GM21576 (cell line): ENCODE measurements around the gene SPON2.
A peak's percentile ranks its signal among the peaks of the same experiment; 100 is the strongest.

Source experiments
- ATAC-seq: cut with Tn5 transposase; IDR thresholded peaks from one replicate; pipeline ENCODE4 v1.9.1; 2021; ENCODE audit warnings: mild to moderate bottlenecking, moderate library complexity; ENCODE audit not compliant: unreplicated experiment

SPON2 gene

DNA sequence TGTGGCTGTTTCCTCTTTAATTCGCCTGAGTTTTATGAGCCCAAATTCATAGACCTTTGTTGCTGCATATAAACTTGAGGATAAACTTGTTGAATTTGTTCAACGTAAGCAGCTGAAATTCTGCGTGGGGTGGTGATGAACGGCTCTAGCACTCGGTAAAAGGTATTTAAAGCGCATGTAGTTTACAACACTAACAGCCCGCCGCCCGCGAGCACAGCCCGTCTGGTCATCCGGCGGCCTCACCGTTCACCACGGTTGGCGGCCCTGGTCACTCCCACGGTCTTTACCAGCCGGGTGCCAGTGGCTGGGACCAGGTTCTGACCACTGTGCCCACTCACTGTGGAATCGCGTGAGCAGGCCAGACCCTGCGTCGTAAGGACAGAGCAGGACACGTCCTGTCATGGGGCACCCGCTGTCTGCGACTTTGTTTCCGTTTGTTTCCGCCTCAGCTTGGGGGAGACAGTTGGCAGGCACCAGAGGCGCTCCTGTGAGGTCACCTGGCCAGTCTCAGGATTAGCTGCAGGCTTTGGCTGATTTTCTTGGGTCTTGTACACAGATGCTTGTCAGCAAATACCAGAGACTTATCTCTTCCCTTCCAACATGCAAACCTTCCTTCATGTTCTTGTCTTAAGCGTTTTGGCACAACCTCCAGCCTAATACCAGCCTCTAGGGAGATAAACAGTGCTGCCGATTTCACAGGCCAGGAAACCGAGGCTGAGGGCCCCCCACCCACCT lies 36.8 kb upstream of the SPON2 start:
- no peak for ATAC-seq

DNA sequence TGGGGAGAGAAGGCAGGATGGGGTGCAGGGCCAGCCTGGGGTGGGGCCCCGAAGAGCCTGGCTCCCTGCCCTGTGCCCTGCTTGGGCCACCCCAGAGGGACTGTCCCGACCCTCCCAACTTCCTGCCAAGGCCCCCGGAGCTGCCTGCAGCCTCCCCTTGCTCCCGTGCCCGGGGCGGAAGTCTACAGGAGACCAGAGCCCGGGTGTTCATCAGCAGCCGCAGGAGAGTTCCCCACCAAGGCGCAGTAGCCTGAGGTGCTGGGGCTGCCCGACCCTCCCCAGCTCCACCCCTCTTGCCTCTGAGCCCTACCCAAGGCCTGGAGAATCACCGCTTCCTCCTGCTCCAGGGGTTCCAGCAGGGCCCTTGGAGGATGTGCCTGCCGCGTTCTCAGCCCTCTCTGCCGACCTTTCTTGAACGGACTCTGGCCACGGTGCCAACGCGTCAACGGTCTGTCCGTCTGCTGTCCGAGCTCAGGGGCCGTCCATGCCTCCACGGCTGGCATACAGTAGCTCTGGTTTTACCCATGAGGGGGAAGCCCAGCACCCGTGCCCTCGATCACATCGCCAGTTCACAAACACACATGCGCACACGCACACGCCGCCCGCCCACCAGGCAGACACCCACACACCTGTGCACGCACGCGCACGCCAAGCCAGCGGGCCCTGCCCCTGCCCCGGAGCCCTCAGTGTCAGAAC lies 36.0 kb upstream of the SPON2 start:
- no peak for ATAC-seq

DNA sequence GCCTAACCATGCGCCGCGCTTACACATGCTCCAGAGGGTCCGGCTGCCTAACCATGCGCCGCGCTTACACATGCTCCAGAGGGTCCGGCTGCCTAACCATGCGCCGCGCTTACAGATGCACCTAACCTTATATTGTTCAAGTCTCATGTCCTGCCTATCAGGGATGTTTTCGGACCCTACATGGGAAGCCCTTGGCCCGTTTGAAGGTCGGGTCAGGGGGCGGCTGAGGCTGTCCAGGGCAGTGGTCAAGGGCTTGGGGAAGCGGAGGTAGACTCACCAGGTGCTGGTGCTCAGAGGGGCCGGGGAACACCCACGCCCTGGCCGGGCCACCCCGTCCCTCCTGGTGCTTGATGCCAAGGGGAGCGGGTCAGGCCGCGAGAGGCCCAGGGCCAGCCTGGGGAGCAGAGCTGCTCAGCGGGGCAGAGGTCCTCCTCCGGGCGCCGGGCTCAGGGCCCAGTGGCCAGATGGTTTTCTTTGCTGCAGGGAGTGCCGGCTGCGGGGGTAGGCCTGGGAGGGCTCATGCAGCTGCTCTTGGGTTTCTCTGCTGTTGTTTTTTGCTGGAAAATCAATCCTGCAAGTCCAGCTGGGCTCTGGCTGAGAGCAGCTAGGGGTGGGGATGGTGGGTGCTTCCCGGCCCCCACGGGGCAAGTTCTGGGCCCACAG lies 35.4 kb upstream of the SPON2 start:
- ATAC-seq, result no peak

DNA sequence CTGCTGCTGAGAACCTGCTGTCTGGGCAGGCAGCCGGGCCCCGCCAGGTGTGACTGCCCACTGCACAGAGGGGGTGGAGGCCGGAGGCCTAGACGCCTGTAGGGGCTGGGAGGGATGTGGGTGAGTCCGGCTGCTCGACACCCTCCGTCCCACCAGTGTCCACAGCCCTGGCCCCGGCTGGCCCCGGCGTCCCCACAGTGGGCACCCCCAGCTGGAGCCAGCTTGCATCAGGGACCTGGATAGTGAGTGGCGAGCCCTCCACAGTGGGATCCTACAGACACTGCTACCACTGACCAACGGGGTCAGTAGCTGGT lies 34.7 kb upstream of the SPON2 start:
- no peak for ATAC-seq

DNA sequence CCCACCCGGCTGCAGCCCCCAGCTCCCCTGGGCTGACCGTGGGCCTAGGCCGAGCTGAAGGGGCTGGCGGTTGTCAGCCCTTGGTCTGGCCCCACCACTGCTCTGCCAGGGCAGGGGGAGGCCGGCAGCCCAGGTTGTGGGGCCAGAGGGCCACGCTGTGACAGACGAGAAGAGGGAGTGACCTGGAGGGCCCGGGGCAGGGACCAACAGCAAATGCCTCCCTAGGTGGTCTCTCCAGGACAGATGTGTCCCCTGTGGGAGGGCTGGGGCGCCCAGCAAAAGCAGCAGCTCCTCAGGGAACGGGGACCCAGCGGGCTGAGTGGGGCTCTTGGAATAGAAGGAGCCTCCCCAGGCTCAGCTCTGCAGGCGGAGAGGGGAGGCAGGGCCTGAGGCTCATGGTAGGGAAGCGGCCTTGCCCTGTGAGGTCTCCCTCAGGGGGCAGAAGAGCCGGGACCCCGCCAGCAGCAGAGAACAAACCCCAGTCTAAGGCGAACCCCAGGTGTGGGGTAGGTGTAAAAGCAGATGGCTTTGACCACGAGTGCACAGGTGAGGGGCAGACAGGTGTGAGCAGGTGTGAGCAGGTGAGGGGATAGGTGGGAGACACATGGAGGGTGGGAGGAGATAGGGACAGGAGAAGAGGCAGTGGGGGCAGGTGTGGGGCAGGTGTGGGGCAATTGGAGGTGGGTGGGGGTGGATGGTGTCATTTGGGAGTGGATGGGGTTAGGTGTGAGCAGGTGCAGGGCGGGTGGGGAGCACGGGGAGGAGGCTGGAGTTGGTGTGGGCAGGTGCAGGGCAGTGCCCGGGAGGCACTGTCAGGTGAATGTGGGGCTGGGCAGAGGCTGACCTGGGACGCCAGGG lies 34.1 kb upstream of the SPON2 start:
- ATAC-seq, result no peak

DNA sequence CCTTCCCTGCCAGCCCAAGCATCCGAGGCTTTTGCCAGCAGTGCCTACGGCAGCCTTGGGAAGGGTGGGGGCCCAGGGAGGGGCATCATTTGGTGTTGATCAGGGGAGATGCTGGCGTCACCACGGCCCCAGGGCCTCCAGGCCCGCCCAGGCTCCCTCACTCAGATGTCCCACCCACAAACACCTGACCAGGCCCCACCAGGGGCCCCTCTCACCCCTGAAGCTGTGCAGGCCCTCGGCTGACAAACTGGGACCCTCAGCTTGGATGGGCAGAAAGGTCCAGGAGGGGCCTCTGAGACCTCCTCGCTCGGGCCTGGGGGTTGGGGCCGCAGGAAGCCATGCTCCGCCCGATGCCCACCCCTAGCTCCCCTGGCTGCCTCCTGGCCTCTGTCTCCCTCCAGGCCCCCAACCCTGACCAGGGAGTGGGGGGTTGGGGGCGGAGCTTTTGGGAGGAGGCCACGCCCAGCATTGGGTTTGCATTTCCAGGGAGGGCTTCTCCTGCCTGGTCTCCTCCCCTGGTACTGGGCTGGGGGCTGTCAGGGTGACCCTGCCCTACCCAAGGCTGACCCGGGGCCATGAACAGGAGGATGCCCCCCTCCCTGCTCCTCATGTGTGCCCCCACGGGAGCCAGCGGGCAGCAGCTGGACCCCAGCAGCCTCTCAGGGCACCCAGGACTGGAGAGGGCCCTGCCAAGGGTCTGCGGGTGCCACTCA lies 33.4 kb upstream of the SPON2 start:
- no peak for ATAC-seq

DNA sequence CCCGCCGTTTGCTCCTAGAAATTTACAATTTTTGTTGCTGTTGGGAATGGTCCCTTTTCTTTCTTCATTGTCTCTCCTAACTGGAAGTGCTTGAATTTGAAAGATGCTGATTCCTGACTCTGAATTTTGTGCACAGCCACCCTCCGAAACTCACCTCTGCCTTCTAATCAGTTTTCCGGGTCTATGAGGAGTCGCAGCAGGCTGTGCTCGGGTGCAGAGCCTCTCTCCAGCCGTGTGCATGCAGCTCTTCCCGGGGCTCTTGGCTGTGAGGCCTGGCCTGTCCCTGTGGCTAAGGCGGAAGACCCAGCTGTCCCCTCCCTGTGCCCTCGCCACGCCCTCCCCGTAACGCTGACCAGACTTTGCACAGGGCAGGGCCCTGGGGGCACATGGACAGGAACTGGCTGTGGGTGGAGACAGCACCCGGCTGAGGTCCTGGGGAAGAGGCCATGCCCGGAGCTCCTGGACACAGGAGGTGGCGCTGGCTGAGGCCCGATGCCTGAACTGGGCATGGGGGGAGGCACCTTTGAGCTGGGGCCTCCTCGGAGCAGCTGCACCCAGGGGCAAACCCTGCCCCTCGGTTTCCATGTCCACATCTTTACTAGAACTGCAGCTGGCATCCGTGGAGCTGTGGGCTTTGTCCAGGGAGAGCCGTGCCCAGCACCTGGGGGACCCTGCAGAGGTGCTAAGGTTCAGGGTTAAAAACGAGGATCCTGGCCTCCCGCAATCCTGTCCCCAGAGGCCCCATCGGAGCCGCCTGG lies 32.6 kb upstream of the SPON2 start:
- no peak for ATAC-seq

DNA sequence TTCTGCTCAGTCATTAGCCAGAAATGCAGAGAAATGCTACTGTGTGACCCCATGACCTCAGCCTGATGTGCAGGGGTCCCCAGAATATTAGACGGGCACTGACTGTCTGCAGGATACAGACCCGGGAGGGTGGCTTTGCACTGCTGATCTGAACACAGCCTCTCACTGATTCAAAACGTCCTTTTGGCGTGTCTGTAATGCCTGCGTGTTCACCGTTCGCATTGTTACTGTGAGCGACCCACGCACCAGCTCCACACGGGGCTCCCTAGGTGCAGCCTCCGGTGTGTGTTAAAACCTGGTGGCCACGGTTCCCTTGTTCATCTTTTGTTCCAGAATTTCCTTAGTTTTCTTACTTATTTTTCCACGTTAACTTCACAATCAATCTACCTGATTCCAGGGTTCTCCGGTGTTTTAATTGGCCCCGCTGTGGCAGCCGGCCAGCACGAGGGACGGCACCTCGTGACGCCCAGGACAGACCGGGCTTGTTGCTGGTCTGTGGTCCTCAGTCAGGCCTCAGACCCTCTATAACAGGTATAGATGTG lies 32.0 kb upstream of the SPON2 start:
- ATAC-seq, result no peak

DNA sequence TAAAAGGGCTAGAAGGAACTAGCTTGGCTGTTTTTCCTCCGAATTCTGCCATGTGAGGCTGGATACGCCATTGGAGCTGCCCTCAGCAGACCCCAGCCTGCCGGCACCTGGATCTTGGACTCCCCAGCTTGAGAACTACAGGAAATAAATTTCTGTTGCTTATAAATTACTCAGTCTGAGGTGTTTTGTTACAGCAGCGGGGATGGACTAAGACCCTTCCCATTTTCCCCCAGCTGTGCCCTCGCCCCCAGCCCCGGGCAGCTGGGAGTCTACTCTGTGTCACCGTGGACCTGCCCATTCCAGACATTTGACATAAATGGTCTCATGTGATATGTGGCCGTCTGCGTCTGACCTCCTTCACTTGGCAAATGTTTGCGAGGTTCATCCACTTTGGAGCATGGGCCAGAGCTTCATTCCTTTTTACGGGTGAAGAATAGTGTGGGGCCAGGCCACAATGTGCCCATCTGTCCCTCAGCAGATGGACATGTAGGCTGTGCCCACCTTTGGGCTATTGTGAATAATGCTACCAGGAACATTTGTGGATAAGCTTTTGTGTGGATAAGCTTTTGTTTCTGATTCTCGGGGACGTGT lies 30.7 kb upstream of the SPON2 start:
- no peak for ATAC-seq

DNA sequence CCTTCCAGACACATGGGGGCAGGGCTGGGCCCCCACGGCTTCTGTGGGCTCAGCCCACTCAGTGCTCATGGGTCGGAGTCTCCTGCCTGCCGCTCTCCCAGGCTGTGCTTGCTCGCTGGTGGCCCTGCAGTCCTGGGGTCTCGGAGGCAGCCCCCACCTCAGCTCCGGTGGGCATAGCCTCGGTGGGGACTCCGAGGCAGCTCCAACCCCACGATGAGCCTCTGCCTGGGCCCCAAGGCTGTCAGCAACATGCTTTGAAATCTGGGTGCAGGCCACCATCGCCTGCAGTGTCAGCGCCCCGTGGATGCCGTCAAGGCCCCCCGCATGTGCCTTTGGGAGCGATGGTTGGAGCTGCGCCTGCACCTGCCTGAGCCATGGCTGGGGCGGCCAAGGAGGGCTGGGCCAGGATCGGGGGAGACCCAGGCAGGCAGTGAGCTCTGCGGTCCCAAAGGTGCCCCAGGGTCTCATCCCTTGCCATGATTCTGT lies 30.2 kb upstream of the SPON2 start:
- ATAC-seq, result no peak

DNA sequence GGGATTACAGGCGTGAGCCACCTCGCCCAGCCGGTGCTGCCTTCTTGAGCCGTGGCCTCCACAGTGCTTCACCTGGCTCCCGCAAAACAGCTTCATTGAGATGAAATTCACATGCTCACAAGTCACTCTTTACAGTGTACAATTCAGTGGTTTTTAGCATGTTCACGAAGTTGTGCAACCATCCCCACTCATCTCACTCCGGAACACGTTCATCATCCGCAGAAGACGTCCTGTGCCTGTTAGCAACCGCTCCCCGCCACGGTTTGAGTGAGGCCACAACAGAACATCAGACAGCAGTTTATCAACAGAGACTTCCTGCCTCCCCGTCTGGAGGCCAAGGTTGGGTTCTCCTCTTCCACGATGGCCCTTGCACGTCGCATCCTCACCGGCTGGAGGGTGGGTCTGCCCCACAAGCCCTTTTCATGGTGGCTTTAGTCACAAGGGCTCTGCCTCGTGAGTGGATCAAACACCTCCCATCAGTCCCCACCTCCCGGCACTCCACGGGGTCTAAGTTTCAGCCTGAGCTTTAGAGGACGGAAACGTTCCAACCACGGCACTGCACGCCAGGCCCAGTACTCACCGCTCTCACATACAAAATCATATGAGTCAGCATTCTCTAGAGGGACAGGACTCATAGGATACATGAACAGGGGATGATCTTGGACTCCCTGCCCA lies 29.6 kb upstream of the SPON2 start:
- peak; percentile 32 for ATAC-seq

DNA sequence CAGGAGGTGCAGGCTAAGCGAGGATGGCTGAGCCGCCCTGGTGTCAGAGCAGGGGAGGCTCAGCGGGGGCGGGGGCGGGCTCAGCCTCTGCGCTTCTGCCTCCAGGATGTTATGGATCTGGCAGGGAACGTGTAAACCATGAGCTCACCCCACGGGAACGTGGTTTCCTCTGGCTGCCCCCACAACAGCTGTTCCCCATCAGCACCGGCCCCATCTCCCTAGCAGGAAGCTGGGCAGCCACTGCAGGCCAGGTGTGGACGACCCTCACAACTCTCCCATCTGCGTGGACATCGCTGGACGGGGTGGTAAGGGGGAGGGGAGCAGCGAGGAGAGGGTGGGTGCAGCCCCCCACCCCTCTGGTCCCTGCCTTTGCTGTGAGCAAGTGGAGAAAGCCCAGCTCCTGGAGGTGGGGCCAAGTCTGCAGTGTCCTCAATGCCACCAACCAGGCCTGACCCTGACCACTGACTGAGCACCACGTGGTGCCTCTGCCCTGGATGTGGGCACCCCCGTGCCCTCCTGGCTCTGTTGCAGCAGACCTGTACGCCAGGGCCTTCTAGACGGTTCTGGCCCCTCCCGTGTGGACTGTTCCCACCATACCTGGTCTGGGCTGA lies 28.1 kb upstream of the SPON2 start:
- peak; percentile 22 for ATAC-seq

DNA sequence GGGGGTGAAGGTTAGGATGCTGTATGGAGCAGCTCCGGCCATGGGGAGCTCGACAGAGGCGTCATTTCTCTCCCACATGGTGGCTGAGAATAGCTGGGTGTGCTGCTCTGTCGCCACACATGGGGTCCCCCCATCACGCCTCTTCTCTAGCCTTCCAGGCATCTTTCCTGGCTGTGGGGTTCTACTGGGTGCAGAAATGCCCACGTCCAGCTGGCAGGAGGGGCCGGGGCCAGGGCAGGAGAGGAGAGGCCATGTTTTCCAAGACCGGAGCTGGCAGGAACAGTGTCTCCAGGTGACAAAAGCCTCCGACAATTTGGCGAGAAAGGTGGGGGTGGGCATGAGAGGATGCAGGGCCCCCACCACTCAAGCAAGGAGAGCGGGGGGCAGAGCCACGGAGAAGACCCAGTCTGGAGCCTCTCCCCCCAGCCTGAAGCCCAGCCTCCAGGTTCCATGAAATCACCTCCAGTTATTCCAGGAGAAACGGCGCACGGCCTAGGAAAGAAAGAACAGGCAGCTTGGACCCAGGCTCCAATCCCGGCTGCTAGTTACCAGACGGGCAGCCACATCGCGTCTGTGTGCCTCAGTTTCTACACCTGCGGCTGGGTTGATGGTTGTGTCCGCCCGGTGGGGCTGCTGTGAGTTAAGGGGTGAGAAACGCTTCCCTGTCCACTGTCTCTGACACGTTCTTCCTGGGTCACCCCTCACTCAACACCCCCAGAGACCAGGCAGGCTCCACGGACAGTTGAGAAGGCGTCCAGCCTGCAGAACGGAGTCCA lies 27.4 kb upstream of the SPON2 start:
- ATAC-seq, result no peak

DNA sequence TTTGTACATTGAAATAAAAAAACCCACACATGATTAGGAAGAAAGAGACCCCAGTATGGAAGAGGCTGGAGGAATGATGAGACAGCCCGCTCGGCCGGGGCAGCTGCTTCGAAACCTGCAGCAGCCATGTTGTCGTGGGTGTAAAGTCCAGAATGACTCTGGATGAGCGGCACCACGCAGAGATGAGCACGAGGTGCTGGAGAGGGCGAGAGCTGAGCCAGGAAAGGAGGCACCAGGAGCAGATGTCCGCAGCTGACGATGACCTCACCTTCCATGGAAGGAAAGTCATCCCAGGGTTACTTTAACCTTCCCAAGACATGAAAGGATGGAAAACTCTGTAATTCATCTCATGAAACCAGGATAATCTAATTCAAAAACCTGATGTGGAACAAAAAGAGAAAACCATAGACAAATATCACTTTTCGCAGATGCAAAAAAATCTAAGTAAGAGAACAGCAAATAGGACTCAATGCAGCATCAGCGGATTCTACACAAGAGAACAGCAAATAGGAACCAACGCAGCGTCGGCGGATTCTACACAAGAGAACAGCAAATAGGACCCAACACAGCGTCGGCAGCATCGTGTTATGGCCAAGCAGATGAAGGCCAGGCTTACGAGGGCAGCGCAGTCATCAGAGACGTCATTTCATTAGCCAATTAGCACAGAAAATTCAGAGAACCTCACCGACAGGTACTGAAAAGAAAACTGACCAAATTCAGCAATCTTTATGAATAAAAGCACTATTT lies 25.9 kb upstream of the SPON2 start:
- no peak for ATAC-seq

DNA sequence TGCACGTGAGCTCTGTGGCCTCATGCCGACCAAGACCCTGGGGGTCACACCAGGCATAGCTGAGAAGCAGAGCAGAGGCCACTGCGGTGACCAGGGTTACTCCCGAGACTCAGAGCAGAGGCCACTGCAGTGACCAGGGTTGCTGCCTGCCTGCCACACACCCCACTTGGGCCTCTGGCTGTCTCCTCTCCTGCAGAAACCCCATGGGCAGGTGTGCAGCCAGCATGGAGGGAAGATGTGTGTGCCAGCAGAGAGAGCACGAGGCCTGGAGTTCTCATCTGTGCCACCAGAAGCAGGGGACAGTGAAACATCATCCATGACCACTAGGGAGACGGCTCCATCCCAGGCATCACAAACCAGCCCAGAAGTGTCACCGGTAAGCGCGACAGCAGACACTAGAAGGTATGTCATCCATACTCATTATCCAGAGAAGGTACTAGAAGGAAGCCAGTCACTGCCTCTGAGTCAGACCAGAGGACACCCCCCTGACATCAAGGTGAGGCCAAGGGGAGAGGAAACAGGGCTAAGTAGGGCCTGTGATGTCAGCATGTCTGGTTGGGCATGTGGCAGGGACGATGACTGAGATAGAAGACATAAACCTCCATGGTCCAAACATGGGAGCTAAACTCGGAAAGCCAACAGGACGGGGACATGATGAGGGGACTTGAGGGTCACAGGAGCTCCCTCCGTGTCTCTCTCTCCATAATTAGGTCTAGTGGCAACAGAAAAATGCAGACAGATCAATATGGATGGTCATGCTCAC lies 24.2 kb upstream of the SPON2 start:
- no peak for ATAC-seq

DNA sequence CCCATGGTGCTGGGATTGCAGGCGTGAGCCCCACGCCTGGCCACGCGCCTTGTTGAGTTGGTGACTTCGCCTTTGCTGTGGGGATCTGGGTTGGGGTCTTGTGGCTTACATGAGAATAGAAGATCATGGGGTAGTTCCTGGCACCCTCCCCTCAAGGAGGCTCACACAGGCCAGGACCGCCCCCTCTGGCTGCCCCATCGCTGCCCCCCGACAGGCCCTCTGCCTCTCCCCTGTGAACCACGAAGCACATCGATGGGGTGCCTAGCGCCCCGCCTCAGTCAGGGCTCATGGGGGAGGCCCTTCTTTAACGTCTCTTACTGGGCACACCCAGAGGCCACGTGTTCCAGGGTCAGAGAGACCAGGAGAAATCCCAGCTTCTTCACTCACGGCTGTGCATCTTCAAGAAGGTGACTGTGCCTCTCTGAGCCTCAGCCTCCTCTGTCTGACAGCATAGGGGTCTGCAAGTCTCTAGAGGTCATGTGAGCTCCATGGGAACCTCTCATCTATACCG lies 23.6 kb upstream of the SPON2 start:
- ATAC-seq, result no peak
